Breast epithelium (tissue), 3 donors: ENCODE data around the gene ANKRD55.

Experiments used
- CTCF ChIP-seq, 3 donors: fragments of 450-650 bp; IDR thresholded peaks; one replicate each; pipeline ENCODE4 v1.5.1; 2016 to 2017; ENCODE audit warnings: antibody characterized with exemption in 3 of 3, mild to moderate bottlenecking in 3 of 3, moderate library complexity in 3 of 3
- POLR2AphosphoS5 ChIP-seq, 3 donors: sonication (generic); formaldehyde crosslinking; IDR thresholded peaks; one replicate each; pipeline ENCODE4 v1.6.1; 2017; ENCODE audit warnings: antibody characterized with exemption in 3 of 3

- no peak for TF ChIP-seq CTCF (IDR thresholded peaks at IDR 0.05)
- TF ChIP-seq POLR2AphosphoS5 (IDR thresholded peaks at IDR 0.05) = no peak
Measured at GRCh38 chr5:56215019-56215830, 17.9 kb downstream of the ANKRD55 start.
